ENCODE measurements around the gene PVALEF.
A peak's percentile ranks its signal among the peaks of the same experiment; 100 is the strongest.
"Not testable (repeated sequence)": the region's sequence is repeated elsewhere in the genome, so short reads cannot be mapped to it uniquely, and the experiment has no call there.

PVALEF gene

DNA sequence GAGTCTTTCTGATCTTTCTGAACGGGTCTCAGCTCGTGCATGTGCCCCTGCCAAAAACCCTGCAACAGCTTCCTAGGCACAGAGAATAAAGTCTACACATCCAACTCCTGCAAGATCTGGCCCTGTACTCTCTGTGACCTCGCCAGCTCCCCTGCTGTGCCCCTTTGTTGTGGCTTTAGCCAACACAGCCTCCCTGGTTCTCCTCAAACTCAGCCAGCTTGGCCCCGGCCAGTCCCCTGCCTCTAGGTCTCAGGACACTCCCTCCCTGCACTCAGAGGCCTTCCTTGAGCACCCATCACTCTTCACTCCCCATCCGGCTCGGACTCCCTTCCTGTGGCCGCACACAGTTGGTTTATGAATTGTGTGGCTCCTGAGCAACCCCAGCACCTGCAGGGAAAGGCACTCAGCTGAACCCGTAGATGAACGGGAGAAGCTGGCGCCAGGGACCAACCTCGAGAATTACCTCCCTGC is 56.1 kb downstream of the PVALEF start:
- no peak for DNase-seq (ENCODE audit: low read depth)

DNA sequence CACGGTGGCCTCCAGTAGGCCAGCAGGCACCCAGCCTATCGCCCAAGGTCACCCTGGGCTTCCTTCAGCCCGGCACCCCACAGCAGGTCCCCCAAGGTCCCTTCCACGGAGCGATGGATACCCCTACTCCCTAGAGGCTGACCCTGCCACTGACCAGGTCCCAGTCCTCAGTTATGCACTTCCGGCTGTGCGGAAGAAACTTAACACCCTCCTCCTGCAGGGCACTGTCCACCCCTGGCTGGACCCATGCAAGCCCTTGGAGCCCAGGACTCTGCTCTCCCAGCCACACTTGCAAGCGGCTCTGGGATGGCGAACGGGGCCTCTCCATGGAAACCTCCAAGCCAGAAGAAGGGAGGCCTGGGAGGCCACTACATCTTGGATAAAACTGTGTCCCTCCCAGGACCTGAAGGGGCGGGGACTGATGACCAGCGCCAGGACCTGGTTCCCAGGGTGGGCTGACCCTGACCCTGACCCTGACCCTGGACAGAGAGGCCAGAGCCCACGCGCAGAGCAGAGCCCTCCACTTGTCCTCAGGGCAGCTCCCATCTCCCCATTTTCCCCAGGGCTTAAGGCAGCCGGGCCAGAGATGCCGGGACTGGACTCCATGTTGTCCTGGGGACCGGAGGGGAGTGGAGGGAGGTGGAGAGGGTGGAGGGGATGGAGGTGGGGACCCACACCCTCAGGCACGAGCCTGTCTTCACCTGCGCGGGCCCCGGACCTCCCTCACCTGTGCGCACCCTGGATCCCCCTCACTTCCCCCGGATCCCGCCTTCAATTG is 56.7 kb downstream of the PVALEF start:
- no peak for DNase-seq (ENCODE audit: low read depth)

DNA sequence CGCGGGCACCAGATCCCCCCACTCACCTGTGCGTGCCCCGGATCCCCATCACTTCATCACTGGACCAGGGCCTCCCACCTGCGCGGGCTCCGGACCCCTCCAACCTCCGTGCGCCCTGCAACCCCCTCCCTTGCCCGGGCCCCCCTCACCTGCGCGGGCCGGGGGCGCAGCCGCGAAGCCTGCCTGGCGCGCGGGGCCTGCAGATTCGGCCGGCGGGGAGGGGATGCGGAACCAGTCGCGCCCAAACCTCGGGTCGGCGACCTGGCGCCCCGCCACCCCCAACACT is 57.3 kb downstream of the PVALEF start:
- DNase-seq (ENCODE audit: low read depth): no peak

DNA sequence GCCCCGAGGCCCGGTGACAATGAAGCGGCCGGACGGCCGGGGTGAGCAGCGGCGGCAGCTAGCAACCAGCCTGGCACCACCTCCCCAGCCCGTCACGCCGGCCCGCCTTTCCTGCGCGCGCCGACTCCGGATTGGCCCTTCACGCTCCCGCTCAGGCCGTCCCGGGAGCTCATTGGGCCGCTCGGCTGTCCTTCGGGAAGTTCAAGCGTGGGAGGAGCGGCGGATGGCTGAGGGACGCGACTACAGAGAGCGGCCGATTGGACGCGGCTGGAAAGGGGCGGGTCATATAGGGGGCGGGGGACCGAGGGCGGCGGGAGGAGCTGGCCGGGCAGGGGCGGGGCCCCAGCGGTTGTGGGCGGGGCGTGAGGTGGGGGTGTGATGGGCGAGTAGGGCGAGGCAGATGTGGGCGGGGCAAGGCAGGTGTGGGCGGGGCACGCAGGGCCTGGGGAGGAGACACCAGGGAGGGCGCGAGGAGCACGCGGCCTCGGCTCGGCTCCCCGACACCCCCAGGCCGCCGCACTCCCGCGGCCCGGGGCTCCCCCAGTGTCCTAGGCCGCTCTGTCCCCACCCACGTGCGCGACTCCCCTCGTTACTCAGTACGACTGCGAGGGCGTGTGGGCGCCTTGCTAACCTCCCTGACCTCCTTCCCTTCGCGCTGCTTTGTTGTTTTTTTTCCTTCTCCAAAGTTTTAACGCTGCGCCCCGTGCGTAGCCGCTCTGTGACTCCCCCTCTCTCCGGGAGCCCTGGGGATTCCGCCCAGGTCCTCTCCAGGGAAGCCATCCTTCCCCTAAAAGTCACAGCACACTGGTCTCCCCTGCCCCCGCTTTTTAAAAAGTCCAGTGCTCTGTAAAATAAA is 57.8 kb downstream of the PVALEF start, which contains the start of gene CEP131:
Gene CEP131 (minus strand): TSS at position 60 of the 856 bp plus-strand sequence. CDS start 2,909 bp downstream, outside the sequence.
- peak; percentile 100 for DNase-seq (ENCODE audit: low read depth)

DNA sequence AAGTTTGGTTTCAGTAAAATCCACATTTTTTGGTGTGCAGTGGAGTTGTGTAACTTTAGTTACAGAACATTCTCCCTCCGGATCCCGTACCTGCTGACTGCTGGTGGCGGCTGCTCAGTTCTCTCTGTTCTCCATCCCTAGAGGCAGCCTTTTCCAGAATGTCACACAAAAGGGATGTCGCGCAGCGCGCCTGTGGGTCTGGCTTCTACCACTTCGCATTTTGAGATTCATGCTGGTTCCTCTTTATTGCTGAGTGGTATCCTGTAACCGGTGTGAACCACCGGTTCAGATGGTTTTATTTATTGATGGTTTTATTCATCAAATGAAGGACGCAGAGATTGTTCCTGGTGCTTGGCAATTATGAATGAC is 58.4 kb downstream of the PVALEF start:
- no peak for DNase-seq (ENCODE audit: low read depth)

GRCh38 chr17:81227630-81228029 is 62.3 kb downstream of the PVALEF start:
- not testable (repeated sequence) for DNase-seq (ENCODE audit: low read depth)

GRCh38 chr17:81228420-81228819 is 63.1 kb downstream of the PVALEF start:
- DNase-seq (ENCODE audit: low read depth): no peak

GRCh38 chr17:81228834-81229665 is 63.7 kb downstream of the PVALEF start:
- no peak for DNase-seq (ENCODE audit: low read depth)

DNA sequence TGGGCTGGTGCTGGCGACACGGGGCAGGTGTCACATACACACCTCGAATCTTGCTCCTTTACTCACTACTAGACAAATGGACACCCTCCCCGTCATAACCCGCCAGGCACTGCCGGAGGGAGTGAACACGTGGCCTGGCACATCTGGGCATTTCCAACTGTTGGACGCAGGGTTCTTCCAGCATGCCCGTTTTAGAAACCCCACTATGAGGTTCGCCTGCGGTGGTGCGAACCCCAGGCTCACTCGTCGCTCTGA is 64.3 kb downstream of the PVALEF start:
- DNase-seq (ENCODE audit: low read depth): no peak

- no peak for DNase-seq (ENCODE audit: low read depth)
Observed at GRCh38 chr17:81230043-81230820, 64.9 kb downstream of the PVALEF start.

- no peak for DNase-seq (ENCODE audit: low read depth)
Observed at GRCh38 chr17:81231121-81231645, 65.9 kb downstream of the PVALEF start.

GRCh38 chr17:81231766-81232581 is 66.7 kb downstream of the PVALEF start:
- DNase-seq (ENCODE audit: low read depth): no peak
